Astrocyte of the spinal cord (primary cell): ENCODE data around the gene EPHA3.

ENCODE experiments used
- DNase-seq: peaks from one replicate; pipeline ENCODE4 v3.0.0; 2011; ENCODE audit warnings: low read depth, low spot score
- H3K4me3 ChIP-seq: 2 replicates; pipeline ENCODE4 v1.5.1; 2011; ENCODE audit warnings: low read depth, mild to moderate bottlenecking, low read length, moderate library complexity
- in situ Hi-C: cut with HindIII; loops from 2 replicates; pipeline ENCODE4 v1.10.0; 2017; ENCODE audit warnings: low sequenced_read_pairs
- TF ChIP-seq, protein P1 (sequence below): IDR thresholded peaks from 2 replicates; pipeline ENCODE4 v1.5.1; 2012; ENCODE audit warnings: low read depth, mild to moderate bottlenecking, low read length, inconsistent platforms

EPHA3 gene

DNA sequence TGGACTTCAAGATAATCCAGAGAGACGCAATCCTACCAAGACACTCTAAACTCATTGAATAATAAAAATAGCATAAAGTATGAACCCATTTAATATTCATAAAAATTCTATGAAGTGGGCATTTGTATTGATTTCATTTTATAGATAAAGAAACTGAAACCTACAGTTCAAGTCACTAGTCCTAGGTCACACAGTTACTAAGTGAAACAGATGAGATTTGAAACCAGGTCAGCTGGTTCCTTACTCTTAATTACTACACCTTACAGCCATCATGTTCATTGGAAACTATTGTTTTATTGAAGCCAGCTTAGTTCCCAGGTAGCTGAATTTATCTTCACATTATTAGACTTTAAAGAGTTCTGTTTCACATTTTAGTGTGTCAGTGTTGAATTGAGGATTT is 158.7 kb downstream of the EPHA3 start:
- in situ Hi-C loops: no loop called here
- no peak for DNase-seq
- H3K4me3 ChIP-seq: no peak overlapping the region
- TF ChIP-seq, protein P1, sequence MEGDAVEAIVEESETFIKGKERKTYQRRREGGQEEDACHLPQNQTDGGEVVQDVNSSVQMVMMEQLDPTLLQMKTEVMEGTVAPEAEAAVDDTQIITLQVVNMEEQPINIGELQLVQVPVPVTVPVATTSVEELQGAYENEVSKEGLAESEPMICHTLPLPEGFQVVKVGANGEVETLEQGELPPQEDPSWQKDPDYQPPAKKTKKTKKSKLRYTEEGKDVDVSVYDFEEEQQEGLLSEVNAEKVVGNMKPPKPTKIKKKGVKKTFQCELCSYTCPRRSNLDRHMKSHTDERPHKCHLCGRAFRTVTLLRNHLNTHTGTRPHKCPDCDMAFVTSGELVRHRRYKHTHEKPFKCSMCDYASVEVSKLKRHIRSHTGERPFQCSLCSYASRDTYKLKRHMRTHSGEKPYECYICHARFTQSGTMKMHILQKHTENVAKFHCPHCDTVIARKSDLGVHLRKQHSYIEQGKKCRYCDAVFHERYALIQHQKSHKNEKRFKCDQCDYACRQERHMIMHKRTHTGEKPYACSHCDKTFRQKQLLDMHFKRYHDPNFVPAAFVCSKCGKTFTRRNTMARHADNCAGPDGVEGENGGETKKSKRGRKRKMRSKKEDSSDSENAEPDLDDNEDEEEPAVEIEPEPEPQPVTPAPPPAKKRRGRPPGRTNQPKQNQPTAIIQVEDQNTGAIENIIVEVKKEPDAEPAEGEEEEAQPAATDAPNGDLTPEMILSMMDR: no peak

DNA sequence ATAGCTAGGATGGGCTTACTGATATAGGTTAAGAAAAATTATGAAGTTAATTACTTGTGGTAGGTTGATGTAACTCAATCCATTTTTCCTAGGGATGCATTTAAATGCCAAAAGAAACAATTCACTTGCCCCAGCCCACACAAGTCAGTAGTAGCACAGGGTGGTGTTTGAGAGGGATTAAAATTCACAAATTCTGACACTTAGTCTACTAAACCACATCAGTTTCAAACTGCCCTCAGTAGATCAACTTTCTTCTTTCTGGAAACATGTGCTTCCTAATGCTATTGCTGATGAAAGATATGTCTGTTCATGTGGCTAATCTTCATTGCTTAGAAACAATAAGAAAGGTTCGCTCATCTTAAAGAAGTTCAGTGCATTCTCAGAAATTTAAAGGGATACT is 160.6 kb downstream of the EPHA3 start:
- in situ Hi-C loops: no loop called here
- H3K4me3 ChIP-seq: no peak overlapping the region
- DNase-seq: no peak
- TF ChIP-seq, protein P1: no peak

DNA sequence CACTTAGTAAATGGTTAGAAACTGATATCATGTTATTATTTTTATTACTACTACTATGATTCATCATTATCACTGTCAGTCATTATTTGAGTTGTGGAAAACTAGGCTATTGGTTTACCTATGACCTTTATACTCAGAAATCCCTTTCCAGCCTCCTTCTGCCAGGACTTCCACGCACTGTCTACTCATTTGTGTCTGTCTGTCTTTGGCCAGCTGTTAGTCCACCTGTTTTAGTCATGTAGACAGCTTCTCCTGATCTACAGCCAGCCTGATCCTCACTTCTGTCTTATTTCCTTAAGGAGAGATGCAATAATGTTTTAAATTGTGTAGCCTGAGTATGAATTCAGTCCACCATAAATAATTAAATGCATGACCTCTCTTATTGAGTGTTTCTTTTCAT is 162.8 kb downstream of the EPHA3 start:
- in situ Hi-C loops: no loop called here
- DNase-seq: no peak
- TF ChIP-seq, protein P1: no peak
- H3K4me3 ChIP-seq: no peak overlapping the region

DNA sequence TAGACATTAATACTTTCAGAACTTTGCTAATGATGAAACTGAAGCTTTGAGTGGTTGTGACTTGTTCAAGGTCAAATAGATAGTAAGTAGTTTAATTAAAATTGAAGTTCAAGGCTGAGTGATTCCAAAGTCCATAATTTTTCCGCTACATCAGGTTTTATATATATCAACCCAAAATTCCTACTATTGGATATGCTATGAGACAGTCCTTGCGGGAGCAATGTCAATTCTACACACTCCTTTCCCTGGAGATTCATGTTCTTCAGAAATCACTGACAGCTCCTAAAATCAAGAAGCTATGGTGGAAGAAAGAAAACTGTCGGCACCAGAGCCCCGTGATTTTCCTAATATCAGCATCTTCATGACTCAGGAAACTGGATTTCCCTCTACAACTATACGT is 167.6 kb downstream of the EPHA3 start:
- DNase-seq: no peak
- in situ Hi-C loops: no loop called here
- H3K4me3 ChIP-seq: no peak overlapping the region
- TF ChIP-seq, protein P1: no peak

DNA sequence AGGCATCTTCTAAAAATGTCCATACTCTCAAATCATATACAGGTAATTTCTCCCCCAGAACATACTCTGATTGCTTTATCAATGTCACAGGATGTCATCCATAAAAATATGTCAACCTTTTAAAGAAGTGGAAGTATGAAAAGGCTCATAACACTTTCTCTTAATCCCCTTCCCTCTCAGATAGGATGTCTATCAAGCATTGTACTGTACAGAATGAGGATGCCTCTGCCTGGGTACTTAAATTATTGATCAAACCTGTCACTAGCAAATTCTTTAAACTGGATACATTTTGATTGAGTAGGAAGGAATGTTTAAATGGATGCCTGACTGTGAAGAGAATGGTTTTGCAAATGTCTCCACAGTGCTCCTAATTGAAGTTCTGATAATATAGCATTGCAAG is 168.7 kb downstream of the EPHA3 start:
- TF ChIP-seq, protein P1: no peak
- in situ Hi-C loops: no loop called here
- no peak overlapping the region for H3K4me3 ChIP-seq
- no peak for DNase-seq

DNA sequence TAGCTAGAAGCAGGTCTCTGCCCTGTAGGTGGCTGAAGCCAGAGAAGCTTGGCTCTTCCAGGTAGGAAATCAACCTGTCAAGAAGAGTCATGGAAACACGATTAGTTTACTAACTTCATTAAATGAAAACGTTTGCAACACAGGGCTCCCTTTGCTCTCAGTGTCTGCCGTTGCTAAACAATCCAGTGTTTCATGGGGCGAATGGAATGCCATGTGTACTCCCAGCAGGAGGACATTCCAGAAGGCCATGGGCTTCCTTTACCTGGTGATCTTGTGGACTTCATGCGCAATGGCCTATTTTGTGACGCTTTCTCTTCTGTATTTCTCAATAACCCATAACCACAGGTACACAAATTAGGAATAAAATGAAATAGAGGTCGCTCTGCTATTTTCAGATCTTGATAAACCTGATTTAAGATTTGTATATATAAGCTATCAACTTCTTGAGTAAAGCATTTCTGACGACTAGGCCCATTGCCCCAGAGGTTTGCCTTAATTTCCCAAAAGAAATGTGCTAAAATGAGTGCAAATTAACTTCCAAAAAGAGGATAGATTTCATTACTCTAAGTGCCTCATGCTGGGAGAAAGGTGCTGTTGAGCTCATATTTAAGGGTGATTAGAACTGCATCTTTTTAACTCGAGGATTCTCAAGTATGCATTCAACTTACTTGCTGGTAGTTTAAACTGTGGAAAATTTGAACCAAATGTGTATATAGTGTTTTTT is 171.0 kb downstream of the EPHA3 start:
- no peak overlapping the region for H3K4me3 ChIP-seq
- in situ Hi-C loops: no loop called here
- TF ChIP-seq, protein P1: no peak
- DNase-seq: no peak
